Activated naive CD8-positive, alpha-beta T cell (primary cell): ENCODE results near the gene CHKA.
A peak's percentile ranks its signal among the peaks of the same experiment; 100 is the strongest.

ENCODE experiments used
- H3K27ac Mint-ChIP-seq: one replicate; pipeline ENCODE4 v1.8.0; 2021; ENCODE audit warnings: mixed read lengths
- H3K27me3 Mint-ChIP-seq: one replicate; pipeline ENCODE4 v1.8.0; 2021; ENCODE audit warnings: mixed read lengths
- H3K36me3 Mint-ChIP-seq: one replicate; pipeline ENCODE4 v1.8.0; 2021; ENCODE audit warnings: mixed read lengths
- H3K4me1 Mint-ChIP-seq: one replicate; pipeline ENCODE4 v1.8.0; 2021; ENCODE audit warnings: low read depth, mixed read lengths
- H3K4me3 Mint-ChIP-seq: one replicate; pipeline ENCODE4 v1.8.0; 2021; ENCODE audit warnings: mild to moderate bottlenecking, mixed read lengths
- H3K9me3 Mint-ChIP-seq: one replicate; pipeline ENCODE4 v1.8.0; 2021; ENCODE audit warnings: low read depth, mixed read lengths

Gene CHKA

DNA sequence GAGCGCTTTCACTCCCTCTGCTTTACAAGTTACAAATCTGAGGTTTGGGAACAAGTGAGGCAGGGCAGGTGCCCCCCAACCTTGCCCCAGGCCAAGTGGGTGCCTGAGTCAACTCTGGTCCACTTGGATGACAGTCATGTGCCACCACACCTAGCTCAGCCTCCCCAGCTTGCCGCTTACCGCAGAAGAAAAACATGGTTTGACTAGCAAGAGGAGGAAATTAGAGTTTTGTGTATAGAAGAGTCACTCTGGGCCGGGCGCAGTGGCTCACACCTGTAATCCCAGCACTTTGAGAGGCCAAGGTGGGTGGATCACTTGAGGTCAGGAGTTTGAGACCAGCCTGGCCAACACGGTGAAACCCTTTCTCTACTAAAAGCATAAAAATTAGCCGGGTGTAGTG lies 27.7 kb upstream of the CHKA start:
- no peaks in the 10 kb centered on the region for H3K36me3 Mint-ChIP-seq
- H3K4me3 Mint-ChIP-seq, result no peak overlapping the region
- H3K9me3 Mint-ChIP-seq, result no peaks in the 10 kb centered on the region
- H3K4me1 Mint-ChIP-seq, result no peaks in the 10 kb centered on the region
- H3K27me3 Mint-ChIP-seq, result no peaks in the 10 kb centered on the region
- H3K27ac Mint-ChIP-seq, result no peak overlapping the region

DNA sequence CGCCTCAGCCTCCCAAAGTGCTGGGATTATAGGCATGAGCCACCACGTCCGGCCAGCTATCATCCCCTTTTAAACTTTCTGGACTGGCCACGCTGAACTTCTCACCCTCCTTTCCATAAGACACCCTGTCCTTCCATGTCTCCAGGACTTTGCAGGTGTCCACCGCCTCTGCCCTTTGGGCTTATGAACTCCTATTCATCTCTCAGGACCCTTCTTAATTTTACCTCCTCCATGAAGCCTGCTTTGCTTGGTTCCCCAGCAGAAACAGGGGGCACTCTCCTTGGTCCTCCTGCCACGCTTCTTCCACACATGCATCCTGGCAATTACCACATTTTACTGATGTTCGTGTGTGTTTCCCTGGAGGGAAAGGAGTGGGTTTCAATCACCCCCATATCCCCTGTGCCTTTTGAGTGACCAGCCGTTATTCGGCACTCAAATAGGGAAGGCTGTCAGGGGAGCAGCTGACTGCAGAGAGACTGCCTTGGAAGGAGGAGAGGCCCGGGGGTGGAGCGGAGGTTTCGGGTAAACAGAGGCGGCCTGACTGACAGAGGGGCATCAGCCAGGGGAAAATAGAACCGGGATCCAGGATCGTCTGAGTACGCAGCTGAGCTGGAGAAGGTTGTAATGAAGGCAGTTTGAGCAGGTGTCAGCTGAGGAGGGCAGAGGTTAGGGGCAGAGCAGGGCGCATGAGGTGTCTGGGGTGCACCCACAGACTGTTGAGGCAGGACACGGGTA lies 27.1 kb upstream of the CHKA start:
- H3K27ac Mint-ChIP-seq, result no peak overlapping the region
- H3K4me3 Mint-ChIP-seq, result no peak overlapping the region
- H3K36me3 Mint-ChIP-seq, result no peaks in the 10 kb centered on the region
- no peaks in the 10 kb centered on the region for H3K27me3 Mint-ChIP-seq
- H3K9me3 Mint-ChIP-seq, result no peaks in the 10 kb centered on the region
- no peaks in the 10 kb centered on the region for H3K4me1 Mint-ChIP-seq

DNA sequence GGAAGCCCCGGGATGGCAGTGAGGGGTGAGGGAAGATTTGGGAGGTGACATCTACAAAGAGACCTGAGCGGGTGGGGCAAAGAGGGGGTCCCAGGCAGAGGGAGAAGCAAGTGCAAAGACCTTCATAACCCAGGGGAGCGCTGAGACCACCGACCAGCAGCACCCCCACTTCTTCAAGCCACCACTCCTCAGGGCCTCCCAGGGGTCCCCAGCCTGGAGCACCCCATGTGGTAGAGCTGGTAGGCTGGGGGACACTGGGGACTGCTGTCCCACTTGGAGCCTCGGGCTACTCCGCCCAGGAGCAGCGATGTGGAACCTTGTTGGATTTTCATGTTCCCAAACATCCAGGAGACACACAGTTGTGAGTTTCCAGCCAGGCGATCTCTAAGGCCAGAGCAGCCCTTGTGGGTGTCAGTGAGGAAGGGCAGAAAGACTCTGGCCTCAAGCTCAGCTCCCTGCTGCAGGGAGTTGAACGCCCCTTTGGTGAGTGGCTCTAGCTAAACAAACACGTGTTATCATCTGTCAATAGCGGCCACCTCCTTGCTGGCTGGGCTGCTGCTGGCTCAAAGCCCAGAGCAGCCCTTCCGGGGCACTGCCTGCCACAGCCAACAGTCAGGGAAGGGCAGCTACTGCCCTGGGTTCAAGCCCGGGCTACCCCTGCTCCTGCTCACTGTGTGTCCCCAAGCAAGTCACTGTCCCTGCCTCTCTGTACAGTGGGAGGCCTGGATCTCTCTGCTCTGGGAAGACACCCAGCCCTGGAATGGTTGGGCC lies 25.7 kb upstream of the CHKA start:
- Mint-ChIP-seq H3K4me1 (peaks cover 3% of the 10 kb centered on the region), H3K4me3 (no peak overlapping the region), H3K9me3 (no peaks in the 10 kb centered on the region), H3K27me3 (no peaks in the 10 kb centered on the region), H3K27ac (no peak overlapping the region), H3K36me3 (no peaks in the 10 kb centered on the region)

DNA sequence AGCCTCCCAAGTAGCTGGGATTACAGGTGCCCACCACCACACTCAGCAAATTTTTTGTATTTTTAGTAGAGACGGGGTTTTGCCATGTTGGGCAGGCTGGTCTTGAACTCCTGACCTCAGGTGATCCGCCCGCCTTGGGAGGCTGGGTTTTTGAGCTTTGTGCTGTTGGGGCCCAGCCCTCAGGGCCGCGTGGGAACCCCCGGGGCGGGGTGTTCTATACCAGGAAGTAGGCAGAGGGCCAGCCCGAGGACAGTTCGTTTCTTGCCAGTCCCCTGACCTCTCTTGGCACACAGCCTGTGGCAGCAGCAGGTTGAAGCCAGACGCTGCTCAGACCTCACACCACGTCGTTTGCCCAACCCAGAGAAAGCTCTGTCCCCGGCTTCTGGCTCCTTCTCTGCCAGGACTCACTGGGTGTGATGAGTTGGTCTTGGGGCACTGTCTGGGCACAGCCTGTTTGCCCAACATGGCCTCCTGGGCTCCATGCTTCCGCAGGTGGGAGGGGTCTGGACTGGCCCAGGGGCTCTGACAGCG lies 24.9 kb upstream of the CHKA start:
- no peaks in the 10 kb centered on the region for H3K9me3 Mint-ChIP-seq
- no peak overlapping the region for H3K27ac Mint-ChIP-seq
- no peaks in the 10 kb centered on the region for H3K36me3 Mint-ChIP-seq
- no peak overlapping the region for H3K4me3 Mint-ChIP-seq
- no peaks in the 10 kb centered on the region for H3K27me3 Mint-ChIP-seq
- peaks cover 8% of the 10 kb centered on the region for H3K4me1 Mint-ChIP-seq

DNA sequence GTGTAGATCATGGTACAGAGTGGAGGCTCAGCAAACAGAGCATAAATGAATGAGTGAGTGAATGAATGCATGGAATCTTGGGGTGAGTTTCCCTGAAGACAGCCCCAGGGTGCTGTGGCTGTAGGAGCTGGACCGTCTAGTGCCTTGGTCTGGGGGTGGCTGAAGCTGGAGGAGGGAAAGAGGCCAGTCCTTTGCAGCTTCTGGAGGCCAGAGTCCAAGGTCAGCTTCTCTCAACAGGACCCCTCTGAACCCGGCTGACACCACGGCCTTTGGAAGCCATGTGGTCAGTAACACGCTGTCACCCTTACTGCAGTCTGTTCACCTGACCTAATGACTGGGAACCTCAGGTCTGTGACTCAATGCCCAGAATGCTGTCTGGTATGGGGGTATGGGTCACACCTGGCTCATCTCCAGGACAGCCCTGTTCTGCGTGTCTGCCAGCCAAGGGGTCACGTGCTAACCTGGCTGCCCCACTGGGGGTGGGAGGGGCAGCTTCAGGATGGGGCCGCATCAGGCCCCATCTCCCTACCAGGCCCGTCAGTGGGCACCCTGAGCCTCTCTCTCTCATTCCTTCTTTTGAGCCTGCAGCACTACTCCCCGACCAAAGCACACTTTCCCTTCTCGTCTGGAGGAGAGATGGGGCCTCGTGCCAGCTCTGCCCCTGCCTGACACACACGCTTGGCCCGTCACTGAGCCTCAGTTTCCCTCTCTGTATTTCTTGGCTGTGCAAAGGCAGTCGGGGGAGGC lies 24.1 kb upstream of the CHKA start:
- Mint-ChIP-seq H3K4me3 (no peak overlapping the region), H3K36me3 (no peaks in the 10 kb centered on the region), H3K9me3 (no peaks in the 10 kb centered on the region), H3K27me3 (peaks cover 2% of the 10 kb centered on the region), H3K4me1 (peaks cover 12% of the 10 kb centered on the region), H3K27ac (no peak overlapping the region)

DNA sequence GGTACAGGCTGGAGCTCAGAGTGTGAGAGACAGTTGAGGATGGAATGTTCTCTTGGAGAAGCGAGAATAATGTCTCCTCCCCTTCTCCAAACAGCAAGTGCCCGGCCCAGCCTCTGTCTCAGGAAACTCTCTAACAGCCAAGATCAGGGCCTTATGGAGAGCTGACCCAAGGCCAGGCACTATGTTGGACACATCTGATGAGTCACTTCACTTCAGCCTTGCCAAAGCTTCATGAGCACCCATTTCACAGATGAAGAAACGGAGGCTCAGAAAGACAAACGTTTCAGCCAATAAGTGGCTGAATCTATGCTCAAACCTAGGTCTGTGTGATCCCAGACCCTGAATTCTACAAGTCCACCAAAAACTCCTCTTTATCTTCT lies 22.1 kb upstream of the CHKA start:
- Mint-ChIP-seq H3K36me3 (no peaks in the 10 kb centered on the region), H3K27ac (no peak overlapping the region), H3K4me3 (no peak overlapping the region), H3K4me1 (peaks cover 13% of the 10 kb centered on the region), H3K27me3 (peaks cover 2% of the 10 kb centered on the region), H3K9me3 (no peaks in the 10 kb centered on the region)

DNA sequence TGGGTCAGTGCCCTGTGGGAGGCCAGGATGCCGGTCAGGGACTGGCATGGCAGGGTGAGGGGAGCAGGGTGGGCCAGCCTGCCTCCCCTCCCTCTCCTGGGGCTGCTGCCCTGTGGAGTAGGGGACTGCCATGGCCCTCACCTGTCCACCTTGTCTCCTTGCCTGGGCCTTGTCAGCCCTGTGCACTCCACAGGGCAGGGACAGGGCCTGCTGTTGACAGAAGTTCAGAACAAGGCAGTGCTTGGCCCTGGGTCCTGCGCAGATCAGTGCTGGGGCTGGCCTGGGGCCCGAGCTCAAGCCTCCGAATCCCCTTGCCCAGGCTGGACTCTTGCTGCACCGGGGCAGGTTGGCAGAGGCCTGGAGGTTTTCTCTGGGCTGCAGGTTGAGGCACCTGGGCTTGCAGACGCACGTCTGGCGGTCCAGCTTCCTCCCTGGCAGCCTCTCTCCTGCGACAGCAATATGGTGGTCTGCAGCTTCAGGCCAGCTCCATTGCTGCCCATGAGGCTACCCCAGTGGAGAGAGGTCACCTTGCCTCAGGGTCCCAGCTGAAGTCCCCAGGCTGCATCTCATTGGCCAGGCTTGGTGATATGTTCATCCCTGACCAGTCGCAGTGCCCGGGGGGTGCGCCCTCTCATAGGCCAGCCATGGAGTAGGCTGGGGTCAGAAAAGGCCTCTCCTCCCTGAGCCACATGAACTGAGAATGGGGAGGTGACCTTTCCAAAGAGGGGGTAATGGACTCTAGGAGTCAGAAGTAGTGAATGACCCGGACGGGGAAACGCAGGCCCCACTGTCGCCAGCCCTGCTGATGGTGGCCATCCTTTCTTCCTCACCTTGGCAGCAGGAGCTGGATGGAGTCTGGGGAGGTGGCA lies 21.5 kb upstream of the CHKA start:
- H3K36me3 Mint-ChIP-seq, result no peaks in the 10 kb centered on the region
- peaks cover 2% of the 10 kb centered on the region for H3K27me3 Mint-ChIP-seq
- no peak overlapping the region for H3K4me3 Mint-ChIP-seq

DNA sequence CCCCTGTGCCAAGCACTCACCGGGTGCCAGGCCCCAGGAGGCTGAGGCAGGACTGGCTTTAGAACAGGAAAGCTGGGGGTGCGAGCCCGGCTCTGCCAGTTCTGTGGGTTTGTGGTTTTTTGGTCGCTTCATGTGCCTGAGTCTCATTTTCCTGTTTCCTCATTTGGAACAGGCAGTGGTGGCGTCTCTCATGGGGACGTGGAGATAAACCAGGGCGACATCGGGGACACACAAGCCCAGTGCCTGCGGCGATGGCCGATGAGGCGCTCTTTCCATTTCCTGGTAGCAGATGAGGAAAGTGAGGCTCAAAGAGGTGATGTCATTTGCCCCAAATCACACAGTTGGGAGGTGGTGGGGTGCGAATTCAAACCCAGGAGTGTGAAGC lies 20.8 kb upstream of the CHKA start:
- H3K4me3 Mint-ChIP-seq, result peak overlapping the region; percentile 40
- H3K9me3 Mint-ChIP-seq, result no peaks in the 10 kb centered on the region
- H3K36me3 Mint-ChIP-seq, result no peaks in the 10 kb centered on the region
- peaks cover 2% of the 10 kb centered on the region for H3K27me3 Mint-ChIP-seq
- H3K27ac Mint-ChIP-seq, result no peak overlapping the region
- H3K4me1 Mint-ChIP-seq, result peaks cover 13% of the 10 kb centered on the region

More for the DNA sequence above, 21.5 kb upstream of the CHKA start:
- no peak overlapping the region for H3K27ac Mint-ChIP-seq
- H3K4me1 Mint-ChIP-seq, result peaks cover 13% of the 10 kb centered on the region
- no peaks in the 10 kb centered on the region for H3K9me3 Mint-ChIP-seq

DNA sequence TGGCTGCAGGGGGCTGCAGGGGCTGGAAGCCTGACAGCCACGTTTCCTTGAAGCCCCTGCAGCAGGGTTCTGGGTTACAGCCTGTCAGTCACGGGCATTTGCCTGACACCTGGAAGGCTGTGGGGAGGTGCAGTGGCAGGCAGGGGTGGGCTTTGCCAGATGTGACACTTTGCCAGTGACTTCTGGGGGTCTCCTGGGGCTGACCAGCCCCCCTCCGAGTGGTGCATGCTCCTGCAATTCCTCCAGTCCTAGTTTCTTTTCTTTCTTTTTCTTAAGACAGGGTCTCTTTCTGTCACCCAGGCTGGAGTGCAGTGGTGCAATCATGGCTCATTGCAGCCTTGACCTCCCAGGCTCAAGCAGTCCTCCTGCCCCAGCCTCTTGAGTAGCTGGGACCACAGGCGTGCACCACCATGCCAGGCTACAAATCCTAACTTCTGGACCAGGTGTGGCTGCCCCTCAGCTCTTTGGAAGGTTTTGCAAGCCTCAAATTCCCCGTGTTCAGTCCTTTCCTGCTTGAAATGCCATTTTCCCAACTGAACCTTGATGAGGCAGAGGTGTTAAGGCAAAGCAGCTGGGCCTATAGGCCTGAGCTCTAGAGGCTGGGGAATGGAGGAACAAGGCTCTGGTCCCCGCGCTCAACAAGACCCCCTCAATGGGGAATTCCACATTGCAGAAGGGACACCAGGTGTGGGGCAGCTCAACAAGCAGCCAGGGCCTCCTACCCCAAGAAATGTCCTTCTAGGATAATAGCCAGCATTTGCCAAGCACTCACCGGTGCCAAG lies 20.2 kb upstream of the CHKA start:
- Mint-ChIP-seq H3K9me3 (no peaks in the 10 kb centered on the region), H3K4me3 (no peak overlapping the region), H3K27ac (no peak overlapping the region), H3K4me1 (peaks cover 13% of the 10 kb centered on the region), H3K36me3 (no peaks in the 10 kb centered on the region), H3K27me3 (peaks cover 2% of the 10 kb centered on the region)

DNA sequence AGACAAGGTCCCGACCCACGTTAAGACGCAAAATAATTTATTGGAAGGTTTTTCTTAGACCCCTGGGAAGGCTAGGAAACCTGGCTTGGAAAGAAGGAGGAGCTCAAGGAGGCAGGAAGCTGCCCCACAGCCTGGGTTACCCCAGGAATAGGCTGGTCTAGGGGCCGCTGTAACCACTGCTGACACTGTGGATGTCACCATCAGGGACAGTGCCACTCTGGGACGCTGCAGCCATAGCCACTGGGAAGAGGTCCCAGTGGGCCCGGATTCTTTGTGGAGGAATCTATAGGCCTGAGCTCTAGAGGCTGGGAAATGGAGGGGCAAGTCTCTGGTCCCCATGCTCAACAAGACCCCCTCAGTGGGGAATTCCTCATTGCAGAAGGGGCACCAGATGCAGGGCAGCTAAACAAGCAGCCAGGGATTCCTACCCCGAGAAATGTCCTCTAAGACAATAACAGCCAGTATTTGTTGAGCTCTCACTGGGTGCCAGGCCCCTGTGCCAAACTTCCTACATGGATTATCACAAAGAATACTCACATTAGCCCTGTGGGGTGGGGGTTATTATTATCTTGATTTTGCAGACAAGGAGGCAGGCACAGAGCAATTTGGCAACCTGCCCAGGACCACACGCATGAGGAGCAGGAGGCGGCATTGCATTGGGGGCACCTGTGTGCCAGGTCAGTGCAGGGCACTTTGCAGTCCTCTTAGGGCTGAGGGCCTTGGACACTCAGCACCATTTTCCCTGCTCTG lies 19.5 kb upstream of the CHKA start:
- H3K4me3 Mint-ChIP-seq, result no peak overlapping the region
- H3K36me3 Mint-ChIP-seq, result no peaks in the 10 kb centered on the region
- H3K27me3 Mint-ChIP-seq, result peaks cover 2% of the 10 kb centered on the region
- peaks cover 13% of the 10 kb centered on the region for H3K4me1 Mint-ChIP-seq
- H3K27ac Mint-ChIP-seq, result no peak overlapping the region
- no peaks in the 10 kb centered on the region for H3K9me3 Mint-ChIP-seq

DNA sequence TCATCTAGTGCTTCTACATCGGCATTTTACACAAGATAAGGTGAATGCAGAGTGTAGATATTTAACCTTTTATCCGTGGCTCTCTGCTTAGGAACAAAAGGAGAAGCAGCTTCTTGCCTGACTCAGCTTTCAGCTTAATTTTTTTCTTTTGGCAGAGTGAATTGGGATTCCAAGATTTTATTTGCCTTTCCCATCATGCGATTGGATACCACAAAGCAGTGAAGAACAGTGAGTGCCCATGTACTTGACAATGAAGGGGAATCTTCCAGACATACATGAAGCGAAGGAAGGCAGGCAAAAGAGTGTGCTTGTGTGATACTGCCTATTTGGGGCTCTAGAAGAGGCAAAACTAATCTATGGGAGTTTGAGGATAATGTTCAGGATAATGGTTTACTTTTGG lies 17.0 kb upstream of the CHKA start:
- peaks cover 2% of the 10 kb centered on the region for H3K27me3 Mint-ChIP-seq
- H3K4me3 Mint-ChIP-seq, result no peak overlapping the region
- no peaks in the 10 kb centered on the region for H3K9me3 Mint-ChIP-seq
- peaks cover 17% of the 10 kb centered on the region for H3K4me1 Mint-ChIP-seq
- no peaks in the 10 kb centered on the region for H3K36me3 Mint-ChIP-seq
- H3K27ac Mint-ChIP-seq, result no peak overlapping the region

DNA sequence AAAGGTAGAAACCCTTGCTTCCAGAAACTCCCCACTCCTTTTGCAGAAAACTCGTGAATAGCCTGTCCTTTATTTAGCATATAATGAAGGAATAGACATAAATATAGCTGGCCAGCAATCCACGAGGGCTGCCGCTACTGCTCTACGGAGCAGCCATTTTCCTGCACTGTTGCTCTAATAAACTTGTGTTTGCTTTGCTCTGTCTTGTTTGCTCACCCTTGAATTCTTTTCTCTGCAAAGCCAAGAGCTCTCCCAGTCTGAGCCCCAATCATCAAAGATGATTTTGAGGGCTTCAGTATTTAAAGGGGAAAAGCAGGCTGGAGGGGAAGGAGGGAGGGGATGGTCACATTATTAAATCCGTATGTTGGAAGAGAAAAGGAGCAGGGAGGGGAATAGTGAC lies 16.6 kb upstream of the CHKA start:
- Mint-ChIP-seq H3K27me3 (peaks cover 2% of the 10 kb centered on the region), H3K9me3 (no peaks in the 10 kb centered on the region), H3K4me1 (peaks cover 17% of the 10 kb centered on the region), H3K4me3 (no peak overlapping the region), H3K36me3 (no peaks in the 10 kb centered on the region), H3K27ac (no peak overlapping the region)

DNA sequence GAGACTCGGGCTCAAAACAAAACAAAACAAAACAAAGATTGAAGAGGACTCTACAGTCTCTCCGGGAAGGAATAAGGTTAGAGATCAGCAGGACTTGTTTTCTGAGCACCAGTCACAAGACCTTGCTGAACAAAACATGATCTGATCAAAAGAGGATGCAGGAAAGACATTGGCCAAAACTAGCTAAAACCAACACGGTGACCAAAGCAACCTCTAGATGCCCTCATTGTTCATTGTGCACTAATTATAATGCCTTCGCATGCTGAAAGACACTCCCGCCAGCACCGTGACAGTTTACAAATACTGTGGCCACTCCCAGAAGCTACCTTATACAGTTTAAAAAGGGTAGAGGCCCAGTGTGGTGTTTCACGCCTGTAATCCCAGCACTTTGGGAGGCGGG lies 15.7 kb upstream of the CHKA start:
- Mint-ChIP-seq H3K27me3 (peaks cover 2% of the 10 kb centered on the region), H3K4me1 (peaks cover 18% of the 10 kb centered on the region), H3K9me3 (no peaks in the 10 kb centered on the region), H3K27ac (no peak overlapping the region), H3K4me3 (no peak overlapping the region), H3K36me3 (no peaks in the 10 kb centered on the region)
